Kidney (tissue), 14 donors: ENCODE data around the gene CHN2. TPM values are rescaled to one million over a fixed set of nuclear protein-coding genes. Genes with fewer than 3 reads are reported as not detected.

ENCODE experiments used
- DNase-seq, 5 donors: peaks; one replicate each; pipeline ENCODE4 v3.0.0-alpha.2; 2013 to 2020
- FAIRE-seq: peaks from 2 replicates; lab custom pipeline; 2012; peaks lifted over from hg19 to GRCh38; lab: Jason Lieb, UNC
- H3K27ac ChIP-seq, 2 donors: one replicate each; pipeline ENCODE4 v1.7.0; 2013; ENCODE audit warnings: low read depth in 2 of 2, low read length in 2 of 2, inconsistent platforms in 1 of 2
- H3K27me3 ChIP-seq: one replicate; pipeline ENCODE4 v1.7.1; 2013; ENCODE audit warnings: low read length, inconsistent platforms; ENCODE audit not compliant: control insufficient read depth, insufficient read depth
- H3K36me3 ChIP-seq, 3 donors: one replicate each; pipeline versions ENCODE4 v1.7.0 to v1.7.1; 2013; ENCODE audit warnings: low read length in 3 of 3, control low read depth in 1 of 3, inconsistent platforms in 1 of 3; ENCODE audit not compliant: insufficient read depth in 3 of 3, control insufficient read depth in 2 of 3
- H3K4me1 ChIP-seq, 3 donors: one replicate each; pipeline versions ENCODE4 v1.7.0 to v1.7.1; 2013; ENCODE audit warnings: low read length in 3 of 3, inconsistent platforms in 1 of 3, low read depth in 1 of 3; ENCODE audit not compliant: control insufficient read depth in 2 of 3, insufficient read depth in 2 of 3
- H3K4me3 ChIP-seq, 3 donors: one replicate each; pipeline versions ENCODE4 v1.7.0 to v1.8.1; 2013; ENCODE audit warnings: low read length in 3 of 3, control low read depth in 1 of 3, inconsistent platforms in 1 of 3
- H3K9ac ChIP-seq, 3 donors: one replicate each; pipeline versions ENCODE4 v1.7.0 to v1.7.1; 2013; ENCODE audit warnings: low read length in 3 of 3, control low read depth in 1 of 3, inconsistent platforms in 1 of 3
- H3K9me3 ChIP-seq, 3 donors: one replicate each; pipeline versions ENCODE4 v1.7.0 to v1.7.1; 2013; ENCODE audit warnings: low read length in 3 of 3, control low read depth in 1 of 3, inconsistent platforms in 1 of 3; ENCODE audit not compliant: control insufficient read depth in 2 of 3, insufficient read depth in 1 of 3
- CTCF ChIP-seq: IDR thresholded peaks from 3 replicates; pipeline ENCODE4 v1.5.1; 2012; ENCODE audit warnings: mild to moderate bottlenecking, moderate library complexity, borderline replicate concordance; ENCODE audit not compliant: insufficient read depth; ENCODE audit errors: extremely low read depth
- intact Hi-C: fragments of 100-400 bp; cut with DNase I; formaldehyde crosslinking; loops from one replicate; pipeline ENCODE4 v1.11.1; 2022
- polyA plus RNA-seq: library from polyadenylated mRNA; stranded (reverse); fragments of 350-450 nt; fragmentation: Illumina TruSeq; extraction: RNeasy Lipid Tissue Mini Kit (QIAGEN cat#74804); gene quantifications from one replicate; pipeline ENCODE4 v1.2.3, GENCODE V29; 2014; ENCODE audit warnings: low read depth, low replicate concordance; ENCODE audit not compliant: insufficient read depth
- total RNA-seq: library from RNA; stranded (reverse); fragmentation: NEBNext Ultra II Directional; extraction: Animal tissue kit (Norgen Biotek cat#: 25700); gene quantifications from one replicate; pipeline ENCODE4 v1.2.1, GENCODE V29; 2021
- donor health status: control.
- donor health status: control.
- donor health status: control.
- donor health status: control.
- donor health status: control.
- donor health status: DM: yes; HTN: yes; CAD: no.
- donor health status: Normal renal cell carcinoma (clear cell type).

Gene CHN2
- total and polyA plus RNA-seq, 2 donors from 2014 or later: 7.4 to 22.5 TPM

DNA sequence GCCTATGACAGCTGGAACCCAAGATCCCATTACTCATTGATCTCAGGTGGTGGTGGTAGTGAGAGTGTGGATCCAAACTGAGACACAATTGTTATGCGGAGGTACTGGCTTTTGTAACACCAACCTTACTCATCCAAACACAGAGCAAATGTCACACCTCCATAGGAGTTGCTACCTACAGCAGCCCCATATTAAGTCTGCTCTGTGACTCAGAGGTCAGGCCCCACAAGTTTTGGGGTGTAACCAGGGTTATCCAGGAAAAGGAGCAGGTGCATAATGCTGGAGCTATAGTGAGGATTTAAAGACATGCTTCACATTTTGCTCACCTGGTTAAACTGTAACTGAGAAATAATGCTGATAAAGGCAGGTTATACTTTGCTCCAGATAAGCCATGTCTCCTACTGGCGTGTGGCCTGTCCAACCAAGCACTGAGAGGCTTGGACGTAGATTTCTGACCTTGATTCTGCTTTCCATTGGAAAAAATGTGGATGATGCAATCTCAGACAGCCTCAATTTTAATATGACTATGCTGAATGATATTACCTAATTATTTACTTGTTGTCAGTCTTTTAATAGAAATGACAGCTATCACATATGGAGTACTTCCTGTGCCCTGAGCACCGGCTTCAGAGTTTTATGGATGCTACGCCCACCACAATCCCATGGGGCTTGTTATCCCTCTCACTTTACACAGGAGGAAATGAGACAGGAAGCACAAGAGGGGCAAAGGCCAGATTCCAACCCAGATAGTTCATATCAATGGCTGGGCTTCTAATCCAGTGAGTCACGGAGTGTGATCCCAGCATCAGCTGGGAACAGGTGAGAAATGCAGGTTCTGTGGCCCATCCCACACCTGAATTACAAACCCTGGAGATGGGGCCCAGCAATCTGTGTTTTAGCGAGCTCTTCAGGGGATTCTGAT is 181.3 kb downstream of the CHN2 start:
- H3K27ac ChIP-seq: peak overlapping the region; percentile 43 to 82
- DNase-seq: no peak

GRCh38 chr7:29377718-29378117 is 183.1 kb downstream of the CHN2 start:
- no peak overlapping the region for H3K9ac ChIP-seq
- H3K9me3 ChIP-seq: no peaks in the 10 kb centered on the region
- H3K27ac ChIP-seq: no peak overlapping the region
- intact Hi-C loops: no loop called here
- H3K27me3 ChIP-seq: no peaks in the 10 kb centered on the region
- peaks cover 0 to 14% (median 11%) of the 10 kb centered on the region in 3 donors for H3K4me1 ChIP-seq
- DNase-seq: no peak
- no peak for TF ChIP-seq CTCF
- FAIRE-seq: no peak
- no peak overlapping the region for H3K4me3 ChIP-seq
- no peaks in the 10 kb centered on the region for H3K36me3 ChIP-seq

More for the DNA sequence above, 181.3 kb downstream of the CHN2 start:
- intact Hi-C loops: no loop called here
- Histone ChIP-seq H3K9ac (no peak overlapping the region), H3K4me1 (peaks cover 0 to 14% (median 11%) of the 10 kb centered on the region in 3 donors), H3K27me3 (no peaks in the 10 kb centered on the region), H3K4me3 (no peak overlapping the region), H3K36me3 (no peaks in the 10 kb centered on the region), H3K9me3 (no peaks in the 10 kb centered on the region)
- no peak for TF ChIP-seq CTCF
- no peak for FAIRE-seq

- no peak for DNase-seq
- Histone ChIP-seq H3K9ac (no peak overlapping the region), H3K4me1 (peaks cover 0 to 14% (median 11%) of the 10 kb centered on the region in 3 donors), H3K4me3 (no peak overlapping the region), H3K36me3 (no peaks in the 10 kb centered on the region), H3K27me3 (no peaks in the 10 kb centered on the region), H3K27ac (no peak overlapping the region), H3K9me3 (no peaks in the 10 kb centered on the region)
- no peak for FAIRE-seq
- intact Hi-C loops: no loop called here
- TF ChIP-seq CTCF: no peak
These were observed 185.0 kb downstream of the CHN2 start for GRCh38 chr7:29379551-29379950.
